Measurements from ENCODE around the gene GTF2F2.

GRCh38 chr13:45316338-45316737 lies 196.0 kb downstream of the GTF2F2 start:
- TF ChIP-seq, protein P1, sequence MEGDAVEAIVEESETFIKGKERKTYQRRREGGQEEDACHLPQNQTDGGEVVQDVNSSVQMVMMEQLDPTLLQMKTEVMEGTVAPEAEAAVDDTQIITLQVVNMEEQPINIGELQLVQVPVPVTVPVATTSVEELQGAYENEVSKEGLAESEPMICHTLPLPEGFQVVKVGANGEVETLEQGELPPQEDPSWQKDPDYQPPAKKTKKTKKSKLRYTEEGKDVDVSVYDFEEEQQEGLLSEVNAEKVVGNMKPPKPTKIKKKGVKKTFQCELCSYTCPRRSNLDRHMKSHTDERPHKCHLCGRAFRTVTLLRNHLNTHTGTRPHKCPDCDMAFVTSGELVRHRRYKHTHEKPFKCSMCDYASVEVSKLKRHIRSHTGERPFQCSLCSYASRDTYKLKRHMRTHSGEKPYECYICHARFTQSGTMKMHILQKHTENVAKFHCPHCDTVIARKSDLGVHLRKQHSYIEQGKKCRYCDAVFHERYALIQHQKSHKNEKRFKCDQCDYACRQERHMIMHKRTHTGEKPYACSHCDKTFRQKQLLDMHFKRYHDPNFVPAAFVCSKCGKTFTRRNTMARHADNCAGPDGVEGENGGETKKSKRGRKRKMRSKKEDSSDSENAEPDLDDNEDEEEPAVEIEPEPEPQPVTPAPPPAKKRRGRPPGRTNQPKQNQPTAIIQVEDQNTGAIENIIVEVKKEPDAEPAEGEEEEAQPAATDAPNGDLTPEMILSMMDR (optimal IDR thresholded peaks at IDR 0.05 in 1 of 3, IDR thresholded peaks at IDR 0.05 in 1 of 3, conservative IDR thresholded peaks at IDR 0.05 in 1 of 3; ENCODE audit: extremely low read depth in 1 of 3, insufficient read depth in 2 of 3, low read length in 3 of 3) = no peak
- TF ChIP-seq EZH2 (IDR thresholded peaks at IDR 0.05; ENCODE audit: low read length) = no peak
